GM18502 (cell line): ENCODE data around the gene PCSK7.
"Not testable (repeated sequence)": the region's sequence is repeated elsewhere in the genome, so short reads cannot be mapped to it uniquely, and the experiment has no call there.

Source experiments
- ATAC-seq: cut with Tn5 transposase; IDR thresholded peaks from one replicate; pipeline ENCODE4 v1.9.1; 2021; ENCODE audit warnings: mild to moderate bottlenecking; ENCODE audit not compliant: unreplicated experiment, poor library complexity

Gene PCSK7

DNA sequence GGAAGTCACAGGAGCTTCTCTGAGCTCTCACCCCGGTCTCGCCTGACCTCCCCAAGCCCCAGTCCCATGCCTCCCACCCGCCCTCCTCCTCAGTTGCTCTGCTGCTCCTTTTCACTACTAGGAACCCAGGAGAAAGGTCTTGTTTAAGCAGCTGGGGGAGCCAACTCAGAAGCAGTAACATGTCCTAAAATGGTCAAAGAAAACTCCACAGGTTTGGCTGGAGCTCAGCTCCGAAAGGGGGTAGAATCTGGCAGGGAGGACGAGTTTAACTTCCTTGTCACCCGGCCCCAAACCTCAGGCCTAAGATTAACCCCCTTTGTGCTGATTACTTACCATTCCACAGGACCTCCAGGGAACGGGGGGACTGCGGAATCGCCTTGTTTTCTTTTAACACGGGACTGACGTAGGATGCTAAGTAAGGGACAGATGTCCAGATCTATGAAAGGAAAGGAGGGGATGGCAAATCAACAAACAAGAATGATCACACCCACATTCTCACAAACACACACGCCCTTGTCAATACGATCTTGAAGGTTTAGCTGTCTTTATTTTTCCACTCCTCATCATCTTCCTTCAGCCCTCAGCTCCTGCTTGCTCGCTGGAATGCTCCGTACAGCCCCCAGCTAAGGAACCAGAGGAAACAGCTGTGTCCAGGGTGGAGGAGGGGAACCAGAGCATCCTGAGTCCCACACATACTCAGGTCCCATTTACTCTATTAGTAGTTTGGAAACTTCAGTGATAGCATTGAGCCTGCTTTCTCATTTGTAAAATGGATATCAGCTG, 13.5 kb downstream of the PCSK7 start:
- no peak for ATAC-seq

DNA sequence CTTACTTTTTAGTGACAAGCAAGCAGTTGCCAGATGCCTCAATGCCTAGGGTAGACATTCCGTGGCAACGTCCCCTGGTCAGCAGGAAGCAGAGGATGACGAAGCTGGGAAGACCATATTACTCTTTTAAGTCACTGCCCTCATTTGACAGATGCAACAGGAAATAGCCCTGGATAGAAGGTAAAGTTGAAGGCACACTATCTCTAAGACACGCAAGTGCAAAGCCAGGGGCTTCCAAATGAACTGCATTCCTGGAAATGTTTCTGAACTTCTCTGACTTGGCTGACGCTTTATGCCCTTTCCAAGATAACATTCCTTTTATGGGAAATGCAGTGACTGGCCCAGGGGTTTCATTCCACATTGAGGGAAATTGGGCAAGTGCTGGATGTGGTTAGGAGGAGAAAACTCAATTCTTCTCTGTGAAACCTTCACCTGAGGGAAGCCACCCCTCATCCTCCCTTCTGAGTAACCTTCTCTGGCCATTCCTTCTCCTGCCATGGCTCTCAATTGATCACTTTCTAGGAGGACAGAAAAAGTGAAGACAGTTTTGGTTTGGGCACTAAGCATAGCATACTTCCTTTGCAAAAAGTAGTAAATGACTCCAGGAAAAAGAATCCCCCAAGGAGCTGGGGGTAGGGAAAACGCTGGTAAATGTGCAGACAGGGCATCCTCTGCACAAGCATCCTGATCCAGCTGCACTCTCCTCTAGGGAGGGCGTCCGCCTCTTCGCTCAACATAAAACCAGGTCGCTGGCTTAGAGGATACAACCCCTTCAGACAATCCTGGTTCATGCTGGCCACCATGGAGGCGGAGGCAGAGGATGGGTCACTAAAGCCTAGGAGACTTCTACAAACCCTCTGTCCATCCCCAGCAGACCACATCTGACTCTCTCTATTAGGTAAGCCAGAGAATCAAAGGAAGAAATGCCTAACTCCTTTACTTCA, 14.5 kb downstream of the PCSK7 start:
- no peak for ATAC-seq

DNA sequence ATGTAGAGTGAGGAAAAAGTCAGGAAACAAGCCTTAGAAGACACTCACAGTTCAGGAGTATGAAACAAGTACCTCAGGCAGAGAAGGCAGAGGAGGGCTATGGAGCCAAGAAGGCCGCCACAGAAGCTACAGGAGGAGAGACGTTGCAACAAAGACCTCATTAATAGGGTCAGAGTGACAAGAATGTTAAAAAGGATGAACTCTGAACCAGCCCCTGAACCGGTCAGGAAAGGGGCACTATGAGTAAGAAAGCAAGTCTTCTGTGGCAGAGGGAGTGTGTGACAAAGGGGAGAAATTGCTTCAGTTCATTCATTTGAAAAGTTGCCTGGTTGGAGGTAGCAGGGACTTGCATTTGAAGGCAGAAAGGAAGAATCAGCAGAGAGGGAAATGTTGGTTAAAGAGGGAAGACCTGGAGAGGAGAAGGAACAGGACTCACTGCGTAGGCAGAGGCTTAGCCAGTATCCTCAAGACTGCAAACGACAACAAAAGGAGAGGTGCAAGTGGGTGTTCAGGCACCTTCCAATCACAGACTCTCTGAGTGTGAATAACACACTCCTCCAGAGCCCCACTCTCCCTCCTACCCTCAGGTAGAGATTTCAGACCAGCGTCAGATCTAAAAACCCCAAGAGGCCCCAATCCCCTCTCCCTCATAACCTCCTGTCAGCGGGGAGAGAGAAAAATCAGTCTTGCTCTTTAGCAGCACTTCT, 17.3 kb downstream of the PCSK7 start:
- no peak for ATAC-seq

DNA sequence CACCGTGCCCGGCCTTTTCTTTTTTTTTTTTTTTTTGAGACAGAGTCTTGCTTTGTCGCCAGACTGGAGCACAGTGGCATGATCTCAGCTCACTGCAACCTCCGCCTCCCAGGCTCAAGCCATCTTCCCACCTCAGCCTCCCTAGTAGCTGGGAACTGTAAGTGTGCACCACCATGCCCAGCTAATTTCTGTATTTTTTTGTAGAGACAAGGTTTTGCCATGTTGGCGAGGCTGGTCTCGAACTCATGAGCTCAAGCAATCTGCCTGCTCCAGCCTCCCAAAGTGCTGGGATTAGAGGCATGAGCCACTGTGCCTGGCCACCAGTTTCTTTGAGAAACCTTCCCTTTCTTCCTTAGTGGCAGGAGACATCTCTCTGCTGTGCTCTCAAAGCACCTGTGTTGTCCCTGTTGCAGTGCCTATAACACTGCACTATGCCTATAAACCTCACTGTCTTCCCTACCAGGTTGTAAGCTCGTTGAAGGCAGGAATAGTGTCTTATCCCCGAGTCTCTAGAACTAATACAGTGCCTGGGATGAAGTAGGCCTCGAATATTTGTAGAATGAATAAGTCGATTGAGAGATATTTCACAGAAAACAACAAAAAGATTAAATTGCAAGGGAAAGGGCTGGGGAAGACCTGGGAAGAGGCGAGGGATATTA, 19.0 kb downstream of the PCSK7 start:
- no peak for ATAC-seq

DNA sequence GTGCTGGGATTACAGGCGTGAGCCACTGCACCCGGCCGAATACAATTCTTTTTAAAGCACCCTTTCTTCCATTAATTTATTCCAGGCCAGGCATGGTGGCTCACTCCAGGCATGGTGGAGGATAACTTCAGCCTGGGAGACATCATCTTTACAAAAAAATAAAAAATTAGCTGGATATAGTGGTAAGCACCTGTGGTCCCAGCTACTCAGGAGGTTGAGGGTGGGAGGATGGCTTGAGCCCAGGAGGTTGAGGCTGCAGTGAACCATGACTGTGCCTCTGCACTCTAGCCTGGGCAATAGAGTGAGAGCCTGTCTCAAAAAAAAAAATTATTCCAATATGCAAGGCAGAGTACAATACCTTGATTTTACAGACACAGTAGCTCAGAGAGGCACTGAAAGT, 21.3 kb downstream of the PCSK7 start:
- no peak for ATAC-seq

DNA sequence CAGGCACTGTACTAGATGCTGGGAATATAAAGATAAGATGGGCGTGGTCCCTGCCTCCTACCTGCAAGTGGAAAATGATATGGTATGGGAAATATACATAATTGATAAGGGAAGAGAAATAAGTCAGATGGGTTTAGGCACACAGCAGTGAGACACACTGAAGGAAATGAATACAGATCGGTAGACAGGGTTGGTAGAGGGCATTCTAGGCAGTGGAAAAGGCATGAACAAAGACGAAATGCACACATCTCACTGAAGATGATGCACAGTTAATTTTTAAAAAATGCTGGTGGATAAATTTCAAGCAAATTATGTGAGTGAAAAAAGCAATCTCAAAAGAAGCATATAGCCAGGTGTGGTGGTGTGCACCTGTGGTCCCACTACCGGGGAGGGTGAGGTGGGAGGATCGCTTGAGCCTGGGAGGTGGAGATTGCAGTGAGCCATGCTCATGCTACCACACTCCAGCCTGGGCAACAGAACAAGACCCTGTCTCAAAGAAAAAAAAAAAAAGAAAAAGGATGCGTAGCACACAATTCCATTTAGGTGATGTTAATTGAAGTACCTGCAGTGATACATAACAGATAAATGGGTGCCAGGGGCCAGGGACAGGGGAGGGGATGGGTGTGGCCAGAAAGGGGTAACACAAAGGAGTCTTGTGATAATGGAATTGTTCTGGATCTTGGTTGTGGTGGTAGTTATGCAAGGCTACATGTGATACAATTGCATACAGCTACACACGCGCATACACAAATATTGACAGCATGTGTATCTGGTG, 22.3 kb downstream of the PCSK7 start:
- ATAC-seq = not testable (repeated sequence)

DNA sequence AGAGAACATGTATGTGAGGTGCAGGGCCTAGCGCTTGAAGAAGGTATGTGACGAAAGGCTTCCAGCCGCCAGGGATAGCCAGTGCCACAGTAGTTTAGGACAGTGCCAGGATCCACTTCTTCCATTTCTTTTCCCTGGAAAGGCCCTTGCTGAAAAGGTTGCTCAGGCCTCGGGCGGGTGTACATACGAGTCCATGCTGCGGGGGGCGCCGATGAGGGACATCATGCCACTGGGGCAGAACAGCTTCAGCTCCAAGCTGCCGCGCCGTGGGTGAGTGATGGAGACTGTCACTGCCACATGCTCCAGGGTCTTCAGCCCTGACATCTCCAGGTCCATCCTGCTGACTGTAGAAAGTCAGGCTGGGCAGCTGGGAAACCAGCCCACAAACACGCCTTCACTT, 23.2 kb downstream of the PCSK7 start:
- not testable (repeated sequence) for ATAC-seq

DNA sequence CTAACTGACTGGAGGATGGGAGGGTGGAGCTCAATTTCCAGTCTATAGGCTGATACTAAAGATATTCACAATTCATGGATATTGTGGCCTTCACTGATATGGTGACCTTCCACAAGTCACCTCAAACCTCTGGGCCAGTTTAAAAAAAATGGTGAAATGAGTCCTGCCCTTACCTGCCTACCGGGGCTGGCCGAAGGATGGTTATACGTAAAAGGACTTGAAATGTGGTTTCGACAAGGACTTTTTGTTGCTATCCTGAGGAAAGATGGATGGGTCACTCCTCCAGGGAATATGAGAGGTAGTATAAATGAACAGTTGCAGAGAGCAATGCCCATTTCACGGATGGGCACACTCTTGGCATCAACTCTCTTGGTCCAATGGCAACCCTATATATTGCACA, 24.4 kb downstream of the PCSK7 start:
- ATAC-seq = not testable (repeated sequence)

DNA sequence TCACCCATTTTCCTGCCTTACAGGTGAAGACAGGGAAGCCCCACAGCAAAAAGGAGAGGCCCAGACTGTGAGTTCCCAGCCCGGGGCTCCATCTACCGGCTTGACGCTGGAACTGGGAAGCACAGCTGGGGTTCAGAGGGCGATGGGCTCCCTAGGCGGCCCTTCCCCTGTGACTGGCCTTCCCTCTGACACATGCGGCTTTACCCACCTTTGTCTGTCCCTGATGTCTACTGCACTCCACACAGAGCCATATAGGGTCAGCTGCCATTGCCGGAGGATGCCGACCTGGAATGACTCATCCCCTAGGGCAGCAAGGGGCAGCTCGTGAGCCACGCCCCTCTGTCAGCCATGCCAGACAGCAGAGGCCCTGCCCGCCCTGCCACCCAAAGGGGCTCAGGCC, 25.0 kb downstream of the PCSK7 start:
- ATAC-seq = not testable (repeated sequence)

DNA sequence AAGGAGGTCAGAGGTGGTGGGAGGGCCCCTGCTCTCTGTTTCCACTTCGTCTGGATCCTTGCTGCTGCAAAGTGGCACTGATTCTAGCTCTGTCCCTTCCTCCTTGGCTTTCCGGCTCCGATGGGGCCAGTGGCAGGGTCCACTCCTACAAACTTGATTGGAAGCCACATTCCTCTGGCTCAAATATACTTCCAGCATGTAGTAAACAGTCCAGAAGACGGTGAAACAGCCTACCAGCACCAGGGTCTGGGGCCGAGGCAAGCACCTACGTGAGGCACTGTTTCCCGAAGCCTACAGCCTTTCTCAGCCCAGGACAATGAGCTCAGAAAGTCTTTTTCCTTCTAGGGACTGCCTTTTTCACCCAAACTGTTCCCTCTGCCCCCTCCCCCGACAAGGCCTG, 25.8 kb downstream of the PCSK7 start:
- ATAC-seq = not testable (repeated sequence)

DNA sequence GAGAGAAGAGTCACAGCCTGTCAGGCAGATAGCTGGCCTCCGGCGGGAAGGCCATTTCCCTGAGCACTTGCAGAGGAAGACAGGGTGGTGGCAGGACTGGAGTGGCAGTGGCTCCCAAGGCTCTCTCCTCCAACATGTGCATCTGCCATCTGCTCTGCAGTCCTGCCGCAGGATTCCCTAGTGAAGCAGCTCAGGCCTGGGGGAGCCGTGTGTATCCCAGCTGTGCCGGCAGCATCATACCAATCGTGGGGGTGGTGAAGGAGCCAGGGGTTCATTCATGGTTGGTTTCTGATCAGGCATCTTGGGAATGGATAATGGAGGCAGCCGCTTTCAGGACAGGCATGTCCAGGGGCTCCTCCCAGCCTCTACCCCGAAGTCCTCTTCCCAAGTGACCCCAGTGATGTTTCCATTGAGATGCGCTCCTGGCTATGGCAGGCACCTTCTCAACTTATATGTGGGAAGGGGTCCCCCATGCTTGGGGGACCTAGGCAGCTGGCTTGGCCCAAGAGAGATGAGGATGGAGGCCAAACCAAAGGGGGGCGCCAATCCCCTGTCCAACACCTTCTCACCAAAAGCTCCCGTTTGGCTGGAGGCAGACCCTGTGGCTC, 26.6 kb downstream of the PCSK7 start:
- no peak for ATAC-seq

DNA sequence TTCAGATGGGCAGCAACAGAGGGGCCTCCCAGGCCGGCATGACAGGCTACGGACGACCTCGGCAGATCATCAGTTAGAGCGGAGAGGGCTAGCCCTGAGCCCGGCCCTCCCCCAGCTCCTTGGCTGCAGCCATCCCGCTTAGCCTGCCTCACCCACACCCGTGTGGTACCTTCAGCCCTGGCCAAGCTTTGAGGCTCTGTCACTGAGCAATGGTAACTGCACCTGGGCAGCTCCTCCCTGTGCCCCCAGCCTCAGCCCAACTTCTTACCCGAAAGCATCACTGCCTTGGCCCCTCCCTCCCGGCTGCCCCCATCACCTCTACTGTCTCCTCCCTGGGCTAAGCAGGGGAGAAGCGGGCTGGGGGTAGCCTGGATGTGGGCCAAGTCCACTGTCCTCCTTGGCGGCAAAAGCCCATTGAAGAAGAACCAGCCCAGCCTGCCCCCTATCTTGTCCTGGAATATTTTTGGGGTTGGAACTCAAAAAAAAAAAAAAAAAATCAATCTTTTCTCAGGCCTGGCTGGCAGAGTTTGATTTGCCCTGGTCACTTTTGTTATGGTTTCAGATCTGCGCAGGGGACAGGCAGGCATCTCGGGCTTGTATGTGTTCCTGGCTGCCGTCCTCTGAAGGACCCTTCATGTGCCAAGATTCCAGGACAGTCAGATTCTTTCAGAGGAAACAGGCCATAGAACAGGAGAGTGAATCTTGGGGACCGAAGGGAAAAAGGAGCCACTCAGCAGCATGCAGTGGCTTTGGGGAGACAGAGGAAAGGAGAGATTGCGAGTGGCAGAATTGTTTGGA, 27.4 kb downstream of the PCSK7 start:
- no peak for ATAC-seq

DNA sequence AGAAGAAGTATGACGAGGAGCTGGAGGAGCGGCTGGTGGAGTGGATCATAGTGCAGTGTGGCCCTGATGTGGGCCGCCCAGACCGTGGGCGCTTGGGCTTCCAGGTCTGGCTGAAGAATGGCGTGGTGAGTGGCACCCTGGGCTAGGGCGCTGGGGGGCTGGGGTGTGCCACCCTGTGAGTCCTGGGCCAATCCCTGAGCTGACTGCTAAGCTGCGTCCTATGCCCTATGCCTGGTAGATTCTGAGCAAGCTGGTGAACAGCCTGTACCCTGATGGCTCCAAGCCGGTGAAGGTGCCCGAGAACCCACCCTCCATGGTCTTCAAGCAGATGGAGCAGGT, 28.8 kb downstream of the PCSK7 start:
- no peak for ATAC-seq

DNA sequence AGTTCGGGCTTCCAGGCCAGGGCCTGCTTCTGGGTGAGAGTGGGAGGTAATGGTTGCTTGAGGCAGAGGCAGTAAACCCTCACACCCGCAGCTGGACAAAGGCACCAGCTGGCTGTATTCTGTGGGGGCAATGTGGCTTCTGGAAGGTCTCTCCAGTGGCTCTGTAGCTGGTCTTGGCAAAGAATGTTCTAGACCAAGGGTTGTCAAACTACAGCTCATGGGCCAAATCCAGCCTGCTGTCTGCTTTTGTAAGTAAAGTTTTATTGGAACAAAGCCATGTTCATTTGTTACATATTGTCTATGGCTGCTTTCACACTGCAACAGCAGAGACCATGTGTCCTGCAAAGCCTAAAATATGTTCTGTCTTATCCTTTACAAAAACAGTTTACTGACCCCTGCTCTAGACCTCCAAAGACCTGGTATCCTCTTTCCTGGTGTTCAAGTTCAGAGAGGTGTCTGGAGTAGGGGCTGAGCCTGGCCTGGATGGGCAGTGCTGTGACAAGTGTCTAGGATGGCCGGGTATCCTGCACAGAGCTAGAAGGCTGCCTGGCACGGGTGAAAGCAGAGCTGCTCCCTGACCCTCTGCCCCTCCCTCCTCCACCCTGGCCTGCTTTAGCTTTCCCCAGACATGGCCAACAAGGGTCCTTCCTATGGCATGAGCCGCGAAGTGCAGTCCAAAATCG, 29.3 kb downstream of the PCSK7 start:
- ATAC-seq = no peak

DNA sequence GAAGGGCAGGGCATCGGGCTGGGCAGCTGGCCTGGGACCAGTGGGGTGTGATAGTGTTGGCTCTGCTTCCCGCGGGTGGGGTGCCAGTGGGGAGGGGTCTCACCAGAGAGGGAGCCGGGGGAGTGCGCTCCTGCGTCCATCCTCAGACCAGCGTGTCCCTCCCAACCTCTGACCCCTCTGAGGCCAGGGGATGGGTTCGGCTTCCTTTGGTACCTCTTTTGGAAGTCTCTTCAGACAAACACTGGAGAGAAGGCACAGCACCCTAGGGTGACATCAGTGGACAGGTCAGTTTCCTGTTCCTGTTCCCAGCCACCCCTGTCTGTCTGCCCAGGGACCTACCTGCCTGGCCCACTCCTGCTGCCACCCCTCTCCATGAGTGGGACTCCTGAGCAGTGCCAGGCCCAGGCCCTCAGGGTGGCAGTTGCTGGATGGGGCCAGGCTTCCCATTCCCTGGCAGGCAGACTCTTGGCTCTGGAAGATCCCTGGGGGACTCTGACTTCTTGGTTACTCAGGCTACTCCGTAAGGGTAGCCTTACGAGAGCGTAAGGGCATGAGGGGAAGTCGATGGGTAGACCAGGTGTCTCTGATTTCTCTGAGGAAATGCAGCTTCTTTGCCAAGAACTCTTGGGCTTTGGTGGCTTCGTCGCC, 30.1 kb downstream of the PCSK7 start:
- no peak for ATAC-seq

DNA sequence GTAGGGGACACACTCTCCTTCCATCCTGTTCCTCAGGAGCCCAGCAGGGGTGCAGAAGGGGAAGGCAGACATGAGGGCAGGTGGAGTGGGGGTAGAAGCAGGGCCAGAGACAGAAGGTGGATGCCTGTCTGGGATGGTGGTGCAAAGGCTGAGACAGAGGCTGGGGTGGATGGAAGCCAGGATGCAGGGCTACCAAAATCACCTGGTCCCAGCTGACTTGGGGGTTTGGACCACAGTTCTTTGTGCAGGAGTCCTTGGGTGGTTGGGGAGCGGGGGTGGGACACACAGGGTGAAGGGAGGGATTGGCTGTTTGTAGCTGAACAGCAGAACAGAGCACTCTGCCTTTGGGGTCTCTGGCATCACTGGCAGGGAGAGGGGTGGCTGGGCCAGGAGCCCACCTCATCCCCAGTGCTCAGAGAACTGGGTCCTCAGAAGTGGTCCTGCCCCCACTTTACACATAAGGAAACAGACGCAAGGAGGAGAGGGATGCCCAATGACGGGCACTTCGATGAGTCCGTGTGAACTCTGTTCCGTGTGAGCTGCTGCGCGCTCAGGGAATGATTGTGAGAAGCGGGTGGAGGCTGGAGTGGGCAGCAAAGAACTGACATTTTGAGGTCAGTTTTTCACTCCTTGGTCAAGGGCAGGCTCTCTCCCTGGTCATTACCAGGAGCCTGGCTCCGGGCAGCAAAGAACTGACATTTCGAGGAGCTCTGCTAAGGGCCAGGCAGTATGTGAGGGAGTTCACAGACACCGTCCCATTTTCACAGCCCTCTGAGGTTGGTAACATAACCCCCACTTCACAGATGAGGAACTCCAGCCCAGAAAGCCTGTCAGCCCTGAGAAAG, 30.8 kb downstream of the PCSK7 start:
- no peak for ATAC-seq
